ENCODE data around the gene DDX20. TPM values are rescaled to one million over a fixed set of nuclear protein-coding genes. Genes with fewer than 3 reads are reported as not detected.

Gene DDX20
- total and polyA plus RNA-seq, 8 donors, result 10.6 to 22.8 (median 18.7) TPM

DNA sequence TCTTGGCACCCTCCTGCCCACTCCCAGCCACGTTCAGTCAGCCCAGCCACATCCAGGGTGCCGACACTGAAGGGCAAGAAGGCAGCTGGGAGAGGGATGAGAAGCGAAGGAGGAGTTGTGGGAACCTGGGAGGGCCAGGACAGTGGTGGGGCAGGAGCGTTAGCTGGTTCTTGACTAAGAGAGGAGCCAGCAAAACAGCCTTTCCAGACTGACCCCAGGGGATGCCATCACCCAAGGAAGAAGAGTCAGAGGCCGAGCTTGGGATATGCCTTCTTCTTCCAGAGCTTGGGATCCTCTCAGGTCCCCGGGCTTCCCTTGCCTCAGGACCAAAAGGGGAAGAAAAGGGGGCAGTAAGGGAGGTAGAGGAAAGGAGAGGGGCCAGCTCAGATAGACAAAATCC lies 23.7 kb upstream of the DDX20 start:
- Histone ChIP-seq H3K27ac (no peak overlapping the region), H3K4me3 (no peak overlapping the region), H3K4me1 (peaks cover under 1 to 57% of the 10 kb centered on the region in 2 donors), H3K36me3 (peaks cover 0 to 7% of the 10 kb centered on the region in 2 donors), H3K9me3 (no peaks in the 10 kb centered on the region), H3K27me3 (no peaks in the 10 kb centered on the region)
- ATAC-seq (no peak), DNase-seq (no peak)
- TF ChIP-seq, protein P1, sequence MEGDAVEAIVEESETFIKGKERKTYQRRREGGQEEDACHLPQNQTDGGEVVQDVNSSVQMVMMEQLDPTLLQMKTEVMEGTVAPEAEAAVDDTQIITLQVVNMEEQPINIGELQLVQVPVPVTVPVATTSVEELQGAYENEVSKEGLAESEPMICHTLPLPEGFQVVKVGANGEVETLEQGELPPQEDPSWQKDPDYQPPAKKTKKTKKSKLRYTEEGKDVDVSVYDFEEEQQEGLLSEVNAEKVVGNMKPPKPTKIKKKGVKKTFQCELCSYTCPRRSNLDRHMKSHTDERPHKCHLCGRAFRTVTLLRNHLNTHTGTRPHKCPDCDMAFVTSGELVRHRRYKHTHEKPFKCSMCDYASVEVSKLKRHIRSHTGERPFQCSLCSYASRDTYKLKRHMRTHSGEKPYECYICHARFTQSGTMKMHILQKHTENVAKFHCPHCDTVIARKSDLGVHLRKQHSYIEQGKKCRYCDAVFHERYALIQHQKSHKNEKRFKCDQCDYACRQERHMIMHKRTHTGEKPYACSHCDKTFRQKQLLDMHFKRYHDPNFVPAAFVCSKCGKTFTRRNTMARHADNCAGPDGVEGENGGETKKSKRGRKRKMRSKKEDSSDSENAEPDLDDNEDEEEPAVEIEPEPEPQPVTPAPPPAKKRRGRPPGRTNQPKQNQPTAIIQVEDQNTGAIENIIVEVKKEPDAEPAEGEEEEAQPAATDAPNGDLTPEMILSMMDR (IDR thresholded peaks at IDR 0.05), result no peak
- intact Hi-C loops (cut with DNase I), result no loop called here

DNA sequence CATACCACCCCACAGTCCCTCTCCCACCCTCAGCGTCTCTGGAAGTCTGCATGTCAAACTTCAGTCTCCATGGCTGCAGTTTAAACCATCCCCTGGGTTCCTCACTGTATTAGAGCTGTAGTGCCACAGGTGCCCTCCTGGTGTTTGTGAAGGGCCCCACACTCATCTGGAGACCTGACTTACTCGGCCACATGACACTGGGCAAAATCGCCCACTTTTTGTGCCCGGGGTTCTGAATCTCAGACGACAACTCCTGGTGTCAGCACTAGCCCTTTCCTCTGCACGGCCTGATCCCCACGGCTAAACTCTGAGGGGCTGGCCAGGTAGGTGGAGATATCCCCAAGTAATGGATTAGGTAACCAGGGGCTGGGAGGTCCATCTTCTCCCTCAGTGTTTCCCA lies 23.0 kb upstream of the DDX20 start:
- no peaks in the 10 kb centered on the region for H3K9me3 ChIP-seq
- TF ChIP-seq, protein P1 (IDR thresholded peaks at IDR 0.05), result no peak

DNA sequence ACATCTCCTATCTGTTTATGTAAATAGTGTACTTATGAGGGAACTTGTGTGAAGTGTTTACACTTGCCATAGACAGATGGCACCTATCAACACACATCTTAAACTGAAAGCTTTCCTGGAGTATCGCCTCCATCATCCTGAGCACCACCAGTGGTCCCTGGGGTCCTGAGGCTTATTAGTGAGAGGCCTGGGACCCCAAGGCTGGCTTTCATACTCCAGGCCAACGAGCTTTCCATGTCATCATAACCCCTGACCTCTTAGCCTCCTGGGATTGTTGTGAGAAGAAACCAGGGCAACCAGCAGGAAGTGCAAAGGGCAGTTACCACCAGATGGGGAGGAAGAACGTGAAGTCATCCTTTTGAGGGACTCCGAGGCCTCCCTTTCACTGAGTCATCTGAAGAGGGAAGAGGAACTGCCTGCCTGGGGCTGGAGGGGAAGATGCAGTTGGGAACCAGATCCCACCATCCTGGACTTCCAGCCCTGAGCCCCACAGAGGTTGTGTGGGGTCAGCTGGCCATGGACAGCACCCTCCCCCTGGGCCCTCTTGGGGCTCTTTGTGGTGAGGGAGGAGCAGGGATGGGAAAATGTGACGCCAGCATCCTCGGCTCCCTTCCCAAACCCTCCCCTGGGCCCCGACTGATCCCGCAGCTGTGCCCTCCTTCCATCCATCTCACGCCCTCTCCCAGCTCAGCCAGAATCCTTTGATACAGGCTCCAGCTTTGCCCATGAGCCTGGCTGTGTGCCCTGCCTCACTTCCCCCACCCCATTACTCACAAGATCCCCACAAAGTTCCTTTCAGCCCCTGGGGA lies 22.3 kb upstream of the DDX20 start:
- no peaks in the 10 kb centered on the region for H3K9me3 ChIP-seq
- intact Hi-C loops (cut with DNase I), result no loop called here
- peak in 2 of 4 donors; percentile 71 to 78 for DNase-seq
- peak; percentile 80 for ATAC-seq
- no peaks in the 10 kb centered on the region for H3K36me3 ChIP-seq
- H3K4me1 ChIP-seq, result peaks cover 5 to 71% of the 10 kb centered on the region in 2 donors
- H3K27ac ChIP-seq, result peak overlapping the region; percentile 56 to 94
- TF ChIP-seq, protein P1 (IDR thresholded peaks at IDR 0.05), result no peak
- no peaks in the 10 kb centered on the region for H3K27me3 ChIP-seq
- no peak overlapping the region for H3K4me3 ChIP-seq

More for the DNA sequence above, 23.0 kb upstream of the DDX20 start:
- ATAC-seq (no peak), DNase-seq (no peak)
- H3K27me3 ChIP-seq, result no peaks in the 10 kb centered on the region
- peak overlapping the region in 1 of 2 donors; percentile 94 for H3K27ac ChIP-seq
- H3K36me3 ChIP-seq, result no peaks in the 10 kb centered on the region
- intact Hi-C loops (cut with DNase I), result no loop called here
- peaks cover 5 to 64% of the 10 kb centered on the region in 2 donors for H3K4me1 ChIP-seq
- no peak overlapping the region for H3K4me3 ChIP-seq

- Histone ChIP-seq H3K36me3 (no peaks in the 10 kb centered on the region), H3K4me1 (peaks cover 5 to 76% of the 10 kb centered on the region in 2 donors), H3K4me3 (no peak overlapping the region), H3K27me3 (no peaks in the 10 kb centered on the region), H3K9me3 (no peaks in the 10 kb centered on the region), H3K27ac (peak overlapping the region; percentile 56 to 94)
- DNase-seq (no peak), ATAC-seq (peak; percentile 3)
- intact Hi-C loops (cut with DNase I), result no loop called here
- TF ChIP-seq, protein P1 (IDR thresholded peaks at IDR 0.05), result no peak
These were observed 21.7 kb upstream of the DDX20 start for GRCh38 chr1:111733992-111734341.

DNA sequence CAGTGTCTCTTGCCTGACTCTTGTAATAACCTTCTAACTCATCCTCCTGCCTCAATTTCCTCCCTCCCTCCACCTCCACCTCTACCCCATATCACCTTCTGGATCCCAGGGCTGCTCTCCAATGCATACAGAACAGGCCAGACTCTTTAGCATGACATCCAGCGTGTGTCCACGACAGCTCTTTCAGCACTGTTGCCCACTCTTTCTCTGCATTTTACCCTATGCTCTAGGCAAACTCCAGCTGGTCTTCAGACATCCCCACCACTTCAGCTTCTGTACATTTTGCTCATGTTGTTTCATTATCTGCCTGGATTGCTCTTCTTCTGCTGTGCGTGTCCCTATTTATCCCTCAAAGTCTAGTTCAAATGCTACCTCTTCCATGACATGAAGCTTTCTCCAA lies 21.3 kb upstream of the DDX20 start:
- Histone ChIP-seq H3K4me1 (peaks cover 5 to 78% of the 10 kb centered on the region in 2 donors), H3K9me3 (no peaks in the 10 kb centered on the region), H3K4me3 (no peak overlapping the region), H3K27me3 (no peaks in the 10 kb centered on the region), H3K27ac (peak overlapping the region in 1 of 2 donors; percentile 94), H3K36me3 (no peaks in the 10 kb centered on the region)
- intact Hi-C loops (cut with DNase I), result no loop called here
- TF ChIP-seq, protein P1 (IDR thresholded peaks at IDR 0.05), result no peak
- DNase-seq (no peak), ATAC-seq (no peak)

Data from left lung (tissue), 10 donors.